B cell (primary cell): ENCODE results near the gene NELL2. TPM values are rescaled to one million over a fixed set of nuclear protein-coding genes. Genes with fewer than 3 reads are reported as not detected.

Experiments
- ATAC-seq: fragments of 200-7000 bp; cut with Tn5 transposase; one replicate; pipeline ENCODE4 v1.10.0; 2021; ENCODE audit warnings: low read depth, mild to moderate bottlenecking, moderate number of reproducible peaks, moderate library complexity
- CTCF ChIA-PET: fragments of 350-600 bp; sonication (Branson Sonifier 250); formaldehyde crosslinking; loops from one replicate; lab custom pipeline; 2021; ENCODE audit warnings: antibody characterized with exemption, inconsistent platforms; lab: Charles Lee
- POLR2A ChIA-PET: fragments of 350-600 bp; sonication (Branson Sonifier 250); formaldehyde crosslinking; loops from one replicate; lab custom pipeline; 2021; ENCODE audit warnings: antibody characterized with exemption; lab: Charles Lee
- DNase-seq: peaks from one replicate; pipeline ENCODE4 v3.0.0; 2013
- H2AFZ ChIP-seq: 2 replicates; pipeline ENCODE4 v1.6.1; 2012; ENCODE audit warnings: mild to moderate bottlenecking, low read depth, low read length; ENCODE audit not compliant: insufficient read depth, poor library complexity, severe bottlenecking
- H3K27ac ChIP-seq, 2 donors: 1 replicate in 1 of 2; 2 replicates in 1 of 2; pipeline ENCODE4 v1.5.1; 2012 to 2013; ENCODE audit warnings: low read length in 2 of 2, mild to moderate bottlenecking in 2 of 2, moderate library complexity in 1 of 2
- H3K27me3 ChIP-seq, 4 experiments: fragments of 200-600 bp in 1 of 4; sonication (generic) in 1 of 4; replicated peaks in 1 of 4; 1 replicate in 2 of 4; 2 replicates in 2 of 4; pipeline versions ENCODE4 v1.6.1 to v1.7.0; 2013 to 2016; ENCODE audit warnings: low read length in 3 of 4, mild to moderate bottlenecking in 2 of 4, mixed read lengths in 1 of 4, moderate library complexity in 1 of 4; ENCODE audit not compliant: insufficient read depth in 4 of 4, control insufficient read depth in 3 of 4; ENCODE audit errors: control extremely low read depth in 1 of 4
- H3K36me3 ChIP-seq, 2 experiments: replicated peaks in 1 of 2; 1 replicate in 1 of 2; 2 replicates in 1 of 2; pipeline versions ENCODE4 v1.6.1 to v1.7.1; 2013; ENCODE audit warnings: low read length in 1 of 2; ENCODE audit not compliant: insufficient read depth in 2 of 2, control insufficient read depth in 1 of 2; ENCODE audit errors: control extremely low read depth in 1 of 2, extremely low read depth in 1 of 2
- H3K4me1 ChIP-seq, 2 donors: fragments of 200-600 bp in 1 of 2; sonication (generic) in 1 of 2; 1 replicate in 1 of 2; 2 replicates in 1 of 2; pipeline versions ENCODE4 v1.5.1 to v1.6.1; 2013 to 2017; ENCODE audit warnings: low read length in 2 of 2; ENCODE audit not compliant: control insufficient read depth in 2 of 2, insufficient read depth in 2 of 2
- H3K4me2 ChIP-seq: replicated peaks from 2 replicates; pipeline ENCODE3; 2012; ENCODE audit warnings: mild to moderate bottlenecking, low read depth, low read length; ENCODE audit not compliant: poor library complexity, severe bottlenecking
- H3K4me3 ChIP-seq, 5 experiments: fragments of 200-600 bp in 1 of 5; sonication (generic) in 1 of 5; 1 replicate in 3 of 5; 2 replicates in 2 of 5; pipeline versions ENCODE4 v1.5.1 to v1.7.0; 2011 to 2016; ENCODE audit warnings: low read length in 4 of 5, mild to moderate bottlenecking in 4 of 5, low read depth in 2 of 5, control low read depth in 1 of 5, moderate library complexity in 1 of 5; ENCODE audit not compliant: insufficient read depth in 1 of 5; ENCODE audit errors: control extremely low read depth in 1 of 5, extremely low read depth in 1 of 5
- H3K79me2 ChIP-seq: fragments of 200-600 bp; sonication (generic); one replicate; pipeline ENCODE4 v1.6.0; 2016; ENCODE audit warnings: low read length; ENCODE audit not compliant: control insufficient read depth, insufficient read depth
- H3K9ac ChIP-seq: fragments of 200-600 bp; sonication (generic); 2 replicates; pipeline ENCODE4 v1.6.1; 2017; ENCODE audit warnings: mild to moderate bottlenecking, low read length, moderate library complexity
- H3K9me3 ChIP-seq, 3 donors: one replicate each; pipeline versions ENCODE4 v1.6.1 to v1.7.1; 2013; ENCODE audit warnings: low read length in 2 of 3; ENCODE audit not compliant: control insufficient read depth in 2 of 3, insufficient read depth in 1 of 3; ENCODE audit errors: control extremely low read depth in 1 of 3
- H4K20me1 ChIP-seq: 2 replicates; pipeline ENCODE4 v1.6.0; 2012; ENCODE audit warnings: mild to moderate bottlenecking, low read length; ENCODE audit not compliant: insufficient read depth, control insufficient read depth, poor library complexity, severe bottlenecking
- H3K27ac Mint-ChIP-seq: one replicate; pipeline ENCODE4 v1.8.0; 2021; ENCODE audit warnings: mixed read lengths
- H3K27me3 Mint-ChIP-seq: one replicate; pipeline ENCODE4 v1.8.0; 2021; ENCODE audit warnings: mixed read lengths
- H3K4me1 Mint-ChIP-seq: one replicate; pipeline ENCODE4 v1.8.0; 2021; ENCODE audit warnings: mixed read lengths
- H3K4me3 Mint-ChIP-seq: one replicate; pipeline ENCODE4 v1.8.0; 2021; ENCODE audit warnings: mixed read lengths
- H3K9me3 Mint-ChIP-seq: one replicate; pipeline ENCODE4 v1.8.0; 2022; ENCODE audit warnings: mixed read lengths; ENCODE audit not compliant: insufficient read depth
- EZH2 ChIP-seq: IDR thresholded peaks from 2 replicates; pipeline ENCODE4 v1.6.1; 2012; ENCODE audit warnings: borderline replicate concordance, low read depth, mild to moderate bottlenecking, moderate library complexity, low read length; ENCODE audit not compliant: insufficient read depth, poor library complexity, severe bottlenecking
- WGBS: methylation state at CpG from one replicate; pipeline ENCODE4 v1.1.5; 2013; ENCODE audit warnings: missing lambda C conversion rate; ENCODE audit not compliant: insufficient coverage; 5-methylcytosine and 5-hydroxymethylcytosine counted together
- intact Hi-C: fragments of 100-400 bp; cut with micrococcal nuclease; formaldehyde crosslinking; loops from one replicate; pipeline ENCODE4 v1.10.0; 2022
- polyA plus RNA-seq: library from polyadenylated mRNA; depleted of rRNA; stranded (reverse); fragments of >200 nt; gene quantifications from 2 replicates; pipeline ENCODE4 v1.2.3, GENCODE V29; 2012
- total RNA-seq, 2 donors: library from RNA; stranded (reverse); fragments of 120-200 nt in 1 of 2; gene quantifications; 1 replicate in 1 of 2; 2 replicates in 1 of 2; pipeline versions ENCODE4 v1.2.3 to v1.2.4, GENCODE V29; 2013 to 2022
- TF ChIP-seq, protein P1 (sequence below): fragments of 200-600 bp; IDR thresholded peaks from one replicate; pipeline ENCODE4 v1.8.0; 2022; ENCODE audit warnings: antibody characterized with exemption, mild to moderate bottlenecking

NELL2 gene
- total and polyA plus RNA-seq, 2 donors (not counting 1 experiment from before 2014, with no cell fraction given) = 0.22 TPM; not detected in 1

DNA sequence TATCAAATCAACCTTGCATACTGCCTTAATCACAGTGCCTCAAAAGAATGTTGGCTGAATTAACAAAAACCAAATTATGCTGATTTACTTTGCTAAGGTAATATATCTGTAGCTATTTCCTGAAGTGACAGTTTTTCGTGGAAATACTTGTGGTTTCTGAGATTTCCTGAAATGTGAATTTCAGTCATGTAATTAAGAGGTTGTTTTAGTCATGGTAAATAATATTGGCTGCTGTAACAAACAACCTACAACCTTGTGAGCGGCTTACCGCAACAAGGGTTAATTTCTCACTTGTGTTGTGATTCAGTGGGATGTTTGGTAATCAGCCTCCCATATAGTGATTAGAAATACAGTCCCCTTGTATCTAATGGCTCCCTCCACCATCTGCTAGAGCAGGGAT is 387.9 kb downstream of the NELL2 start:
- no peaks in the 10 kb centered on the region for H3K4me1 Mint-ChIP-seq
- no peak overlapping the region for H3K4me3 ChIP-seq
- H3K36me3 ChIP-seq = no peaks in the 10 kb centered on the region
- ChIA-PET CTCF (no interaction called here), POLR2A (no interaction called here)
- H3K27me3 Mint-ChIP-seq = peaks cover under 1% of the 10 kb centered on the region
- H3K27ac Mint-ChIP-seq = no peak overlapping the region
- H4K20me1 ChIP-seq = no peaks in the 10 kb centered on the region
- no peaks in the 10 kb centered on the region for H3K9me3 Mint-ChIP-seq
- no peaks in the 10 kb centered on the region for H3K4me1 ChIP-seq
- H3K9ac ChIP-seq = no peak overlapping the region
- ATAC-seq (no peak), DNase-seq (no peak)
- no peak for TF ChIP-seq EZH2
- TF ChIP-seq, protein P1, sequence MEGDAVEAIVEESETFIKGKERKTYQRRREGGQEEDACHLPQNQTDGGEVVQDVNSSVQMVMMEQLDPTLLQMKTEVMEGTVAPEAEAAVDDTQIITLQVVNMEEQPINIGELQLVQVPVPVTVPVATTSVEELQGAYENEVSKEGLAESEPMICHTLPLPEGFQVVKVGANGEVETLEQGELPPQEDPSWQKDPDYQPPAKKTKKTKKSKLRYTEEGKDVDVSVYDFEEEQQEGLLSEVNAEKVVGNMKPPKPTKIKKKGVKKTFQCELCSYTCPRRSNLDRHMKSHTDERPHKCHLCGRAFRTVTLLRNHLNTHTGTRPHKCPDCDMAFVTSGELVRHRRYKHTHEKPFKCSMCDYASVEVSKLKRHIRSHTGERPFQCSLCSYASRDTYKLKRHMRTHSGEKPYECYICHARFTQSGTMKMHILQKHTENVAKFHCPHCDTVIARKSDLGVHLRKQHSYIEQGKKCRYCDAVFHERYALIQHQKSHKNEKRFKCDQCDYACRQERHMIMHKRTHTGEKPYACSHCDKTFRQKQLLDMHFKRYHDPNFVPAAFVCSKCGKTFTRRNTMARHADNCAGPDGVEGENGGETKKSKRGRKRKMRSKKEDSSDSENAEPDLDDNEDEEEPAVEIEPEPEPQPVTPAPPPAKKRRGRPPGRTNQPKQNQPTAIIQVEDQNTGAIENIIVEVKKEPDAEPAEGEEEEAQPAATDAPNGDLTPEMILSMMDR = no peak
- no peaks in the 10 kb centered on the region for H3K27me3 ChIP-seq
- H3K4me3 Mint-ChIP-seq = no peak overlapping the region
- no peak overlapping the region for H3K4me2 ChIP-seq
- peaks cover 0 to 3% (median 0%) of the 10 kb centered on the region in 3 donors for H3K9me3 ChIP-seq
- no CpG with 5 or more reads among the region's 3 CpGs for WGBS
- intact Hi-C loops = no loop called here
- H3K27ac ChIP-seq = no peak overlapping the region
- H3K79me2 ChIP-seq = no peaks in the 10 kb centered on the region
- no peak overlapping the region for H2AFZ ChIP-seq

- TF ChIP-seq, protein P1 = no peak
- TF ChIP-seq EZH2 = no peak
- H3K27me3 Mint-ChIP-seq = no peaks in the 10 kb centered on the region
- Histone ChIP-seq H3K4me2 (no peak overlapping the region), H3K4me1 (no peaks in the 10 kb centered on the region), H3K9me3 (peaks cover 0 to 3% (median 0%) of the 10 kb centered on the region in 3 donors), H3K27me3 (no peaks in the 10 kb centered on the region), H3K4me3 (no peak overlapping the region), H3K79me2 (no peaks in the 10 kb centered on the region), H3K9ac (no peak overlapping the region), H3K36me3 (no peaks in the 10 kb centered on the region), H3K27ac (no peak overlapping the region), H4K20me1 (no peaks in the 10 kb centered on the region), H2AFZ (no peak overlapping the region)
- POLR2A ChIA-PET = no interaction called here
- H3K4me1 Mint-ChIP-seq = no peaks in the 10 kb centered on the region
- CTCF ChIA-PET = no interaction called here
- DNase-seq (no peak), ATAC-seq (no peak)
- H3K27ac Mint-ChIP-seq = no peak overlapping the region
- no peaks in the 10 kb centered on the region for H3K9me3 Mint-ChIP-seq
- intact Hi-C loops = no loop called here
- WGBS = no CpG with 5 or more reads among the region's 1 CpG
- no peak overlapping the region for H3K4me3 Mint-ChIP-seq
Measured at GRCh38 chr12:44484862-44485261, 391.3 kb downstream of the NELL2 start.
